Thoracic aorta (tissue), 2 donors: ENCODE data around the gene DNAH7. TPM values are rescaled to one million over a fixed set of nuclear protein-coding genes. Genes with fewer than 3 reads are reported as not detected.

Experiments
- ATAC-seq: fragments of 150-250 bp; one replicate; pipeline ENCODE4 v1.8.0; 2017; ENCODE audit warnings: low read depth; ENCODE audit not compliant: insufficient number of reproducible peaks, low FRiP score
- DNase-seq: peaks from one replicate; pipeline ENCODE4 v3.0.0-alpha.2; 2020; ENCODE audit warnings: low spot score
- H3K27ac ChIP-seq, 2 donors: fragments of 200-600 bp; sonication (generic); 1 replicate in 1 of 2; 2 replicates in 1 of 2; pipeline ENCODE4 v1.5.1; 2016; ENCODE audit warnings: mild to moderate bottlenecking in 2 of 2, moderate library complexity in 2 of 2
- H3K27me3 ChIP-seq: fragments of 200-600 bp; sonication (generic); replicated peaks from 2 replicates; pipeline ENCODE4 v1.6.0; 2016; ENCODE audit warnings: mild to moderate bottlenecking; ENCODE audit not compliant: insufficient read depth
- H3K36me3 ChIP-seq: fragments of 200-600 bp; sonication (generic); one replicate; pipeline ENCODE4 v1.5.1; 2016
- H3K4me1 ChIP-seq, 2 donors: fragments of 200-600 bp; sonication (generic); 1 replicate in 1 of 2; 2 replicates in 1 of 2; pipeline versions ENCODE4 v1.5.1 to v1.6.0; 2016; ENCODE audit warnings: low read depth in 2 of 2, mild to moderate bottlenecking in 1 of 2; ENCODE audit not compliant: control insufficient read depth in 1 of 2
- H3K4me3 ChIP-seq: fragments of 200-600 bp; sonication (generic); 2 replicates; pipeline ENCODE4 v1.5.1; 2016; ENCODE audit warnings: mild to moderate bottlenecking
- H3K9me3 ChIP-seq: fragments of 200-600 bp; sonication (generic); 2 replicates; pipeline ENCODE4 v1.5.1; 2016
- total RNA-seq, 2 donors: library from RNA; depleted of rRNA; stranded (reverse); fragments of >200 nt; gene quantifications; one replicate each; pipeline versions ENCODE4 v1.1.0 to v1.2.3, GENCODE V29; 2016
- TF ChIP-seq, protein P1 (sequence below): fragments of 200-600 bp; sonication (generic); IDR thresholded peaks from one replicate; pipeline ENCODE4 v1.5.1; 2019; ENCODE audit warnings: antibody characterized with exemption

The DNAH7 gene
- total RNA-seq, 2 donors from 2014 or later, result 0.68 to 2.0 TPM

DNA sequence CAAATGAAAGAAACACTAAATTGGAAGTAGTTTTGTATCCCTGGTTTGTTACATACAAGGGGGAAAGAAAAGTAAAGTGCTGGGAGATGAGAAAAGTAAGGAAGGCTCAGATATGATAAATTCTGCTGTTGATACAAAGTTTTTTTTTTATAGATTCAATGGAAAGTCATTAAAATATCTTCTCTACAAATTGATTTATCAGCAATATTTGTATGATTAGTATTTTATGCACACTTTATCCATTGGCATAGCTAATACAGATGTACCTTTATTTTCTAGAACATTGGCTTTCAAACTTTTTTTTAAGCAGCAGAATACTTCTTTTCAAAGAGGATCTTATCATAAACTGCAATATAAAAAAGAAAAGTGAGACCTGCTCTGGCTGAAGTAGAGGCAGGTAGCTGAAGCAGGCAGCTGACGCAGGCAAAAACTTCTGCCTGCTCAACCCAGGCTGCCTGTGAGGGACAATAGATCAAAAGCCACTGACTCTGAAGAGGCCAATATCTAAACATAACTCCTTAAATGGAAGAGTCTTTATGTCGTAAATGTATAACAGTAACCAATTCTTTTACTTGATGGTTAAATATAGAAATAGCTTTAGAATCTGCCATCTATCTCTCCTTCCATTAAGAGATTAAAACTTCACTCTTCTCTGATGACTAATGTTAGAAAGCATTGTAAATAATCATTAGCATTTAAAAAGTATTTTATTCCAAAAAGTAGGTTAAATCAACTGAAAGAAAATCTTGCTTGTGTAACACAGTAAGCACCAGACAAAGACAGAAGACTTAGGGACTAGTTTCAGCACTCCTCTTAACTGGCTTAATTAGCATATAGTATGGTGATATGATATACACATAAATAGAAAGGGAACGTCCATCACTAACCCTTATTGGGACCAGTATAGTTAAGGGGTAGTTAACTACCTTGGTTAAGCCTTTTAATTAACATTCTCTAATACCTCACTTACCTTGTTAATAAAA lies 237.4 kb downstream of the DNAH7 start:
- no peaks in the 10 kb centered on the region for H3K4me1 ChIP-seq
- no peaks in the 10 kb centered on the region for H3K36me3 ChIP-seq
- no peaks in the 10 kb centered on the region for H3K27me3 ChIP-seq
- no peak for ATAC-seq
- TF ChIP-seq, protein P1, sequence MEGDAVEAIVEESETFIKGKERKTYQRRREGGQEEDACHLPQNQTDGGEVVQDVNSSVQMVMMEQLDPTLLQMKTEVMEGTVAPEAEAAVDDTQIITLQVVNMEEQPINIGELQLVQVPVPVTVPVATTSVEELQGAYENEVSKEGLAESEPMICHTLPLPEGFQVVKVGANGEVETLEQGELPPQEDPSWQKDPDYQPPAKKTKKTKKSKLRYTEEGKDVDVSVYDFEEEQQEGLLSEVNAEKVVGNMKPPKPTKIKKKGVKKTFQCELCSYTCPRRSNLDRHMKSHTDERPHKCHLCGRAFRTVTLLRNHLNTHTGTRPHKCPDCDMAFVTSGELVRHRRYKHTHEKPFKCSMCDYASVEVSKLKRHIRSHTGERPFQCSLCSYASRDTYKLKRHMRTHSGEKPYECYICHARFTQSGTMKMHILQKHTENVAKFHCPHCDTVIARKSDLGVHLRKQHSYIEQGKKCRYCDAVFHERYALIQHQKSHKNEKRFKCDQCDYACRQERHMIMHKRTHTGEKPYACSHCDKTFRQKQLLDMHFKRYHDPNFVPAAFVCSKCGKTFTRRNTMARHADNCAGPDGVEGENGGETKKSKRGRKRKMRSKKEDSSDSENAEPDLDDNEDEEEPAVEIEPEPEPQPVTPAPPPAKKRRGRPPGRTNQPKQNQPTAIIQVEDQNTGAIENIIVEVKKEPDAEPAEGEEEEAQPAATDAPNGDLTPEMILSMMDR, result no peak
- H3K9me3 ChIP-seq, result no peaks in the 10 kb centered on the region
- no peak overlapping the region for H3K27ac ChIP-seq
- no peak for DNase-seq
- H3K4me3 ChIP-seq, result no peak overlapping the region

DNA sequence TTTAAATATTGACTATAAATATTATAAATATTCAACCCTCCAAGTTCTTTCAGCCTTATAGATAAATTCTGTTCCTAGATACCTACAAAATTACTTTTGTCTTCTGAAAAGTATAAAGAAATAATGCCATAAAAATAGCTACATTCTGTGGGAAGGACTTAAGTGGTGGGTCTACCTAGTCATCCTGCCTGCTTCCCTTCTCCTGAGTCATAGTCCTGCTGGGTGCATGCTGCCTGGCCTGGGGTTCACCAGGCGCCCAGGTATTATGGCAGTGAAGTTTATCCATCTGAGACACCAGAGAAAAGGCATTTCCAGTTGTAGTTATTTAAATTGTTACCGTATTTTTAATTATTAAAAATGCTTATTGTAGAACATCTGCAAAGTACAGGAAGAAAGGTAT lies 244.2 kb downstream of the DNAH7 start:
- H3K4me3 ChIP-seq, result no peak overlapping the region
- ATAC-seq, result no peak
- TF ChIP-seq, protein P1, result no peak

DNA sequence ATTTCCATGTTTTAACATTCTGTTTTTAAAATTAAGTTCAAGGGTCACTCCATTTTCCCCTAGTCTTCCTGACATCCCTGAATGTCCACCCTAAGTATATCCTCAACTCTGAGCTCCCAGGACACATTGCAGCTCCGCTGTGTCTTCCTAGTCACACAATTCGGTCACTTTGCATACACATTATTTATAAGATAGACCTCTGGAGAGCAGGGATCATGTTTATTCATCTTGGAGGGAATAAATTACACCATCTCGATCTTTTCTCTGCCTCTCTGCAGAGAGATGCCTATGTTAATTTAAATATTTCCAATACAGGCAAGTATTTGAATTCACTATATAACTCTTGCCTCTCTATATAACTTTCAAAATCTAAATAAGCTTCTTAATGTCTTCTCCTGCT lies 245.4 kb downstream of the DNAH7 start:
- no peak overlapping the region for H3K27ac ChIP-seq
- H3K36me3 ChIP-seq, result no peaks in the 10 kb centered on the region
- H3K9me3 ChIP-seq, result no peaks in the 10 kb centered on the region
- H3K4me1 ChIP-seq, result no peaks in the 10 kb centered on the region
- H3K27me3 ChIP-seq, result no peaks in the 10 kb centered on the region
- no peak for DNase-seq
- ATAC-seq, result no peak
- H3K4me3 ChIP-seq, result no peak overlapping the region
- TF ChIP-seq, protein P1, result no peak

More for the DNA sequence above, 244.2 kb downstream of the DNAH7 start:
- H3K27ac ChIP-seq, result no peak overlapping the region
- H3K27me3 ChIP-seq, result no peaks in the 10 kb centered on the region
- DNase-seq, result no peak
- no peaks in the 10 kb centered on the region for H3K9me3 ChIP-seq
- no peaks in the 10 kb centered on the region for H3K36me3 ChIP-seq
- no peaks in the 10 kb centered on the region for H3K4me1 ChIP-seq

DNA sequence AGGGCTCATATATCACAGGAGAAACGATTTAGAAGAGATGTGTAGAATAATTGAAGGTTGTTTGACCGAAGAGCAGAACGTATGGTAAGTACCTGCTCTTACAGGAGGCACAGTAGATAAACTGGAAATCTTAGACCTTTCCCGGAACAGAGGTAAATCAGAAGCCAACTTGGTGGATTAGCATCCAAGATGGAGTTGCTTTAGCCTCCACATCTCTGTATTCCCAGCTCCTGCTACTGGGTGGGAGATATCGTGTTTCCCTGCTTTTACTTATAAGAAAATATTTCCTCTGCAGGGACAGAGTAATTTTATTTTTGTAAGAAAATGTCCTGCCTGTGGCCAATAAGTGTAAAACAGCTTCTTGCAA lies 247.1 kb downstream of the DNAH7 start:
- ATAC-seq, result no peak
- H3K4me3 ChIP-seq, result no peak overlapping the region
- no peaks in the 10 kb centered on the region for H3K4me1 ChIP-seq
- H3K9me3 ChIP-seq, result no peaks in the 10 kb centered on the region
- no peaks in the 10 kb centered on the region for H3K27me3 ChIP-seq
- DNase-seq, result no peak
- H3K27ac ChIP-seq, result no peak overlapping the region
- TF ChIP-seq, protein P1, result no peak
- no peaks in the 10 kb centered on the region for H3K36me3 ChIP-seq

DNA sequence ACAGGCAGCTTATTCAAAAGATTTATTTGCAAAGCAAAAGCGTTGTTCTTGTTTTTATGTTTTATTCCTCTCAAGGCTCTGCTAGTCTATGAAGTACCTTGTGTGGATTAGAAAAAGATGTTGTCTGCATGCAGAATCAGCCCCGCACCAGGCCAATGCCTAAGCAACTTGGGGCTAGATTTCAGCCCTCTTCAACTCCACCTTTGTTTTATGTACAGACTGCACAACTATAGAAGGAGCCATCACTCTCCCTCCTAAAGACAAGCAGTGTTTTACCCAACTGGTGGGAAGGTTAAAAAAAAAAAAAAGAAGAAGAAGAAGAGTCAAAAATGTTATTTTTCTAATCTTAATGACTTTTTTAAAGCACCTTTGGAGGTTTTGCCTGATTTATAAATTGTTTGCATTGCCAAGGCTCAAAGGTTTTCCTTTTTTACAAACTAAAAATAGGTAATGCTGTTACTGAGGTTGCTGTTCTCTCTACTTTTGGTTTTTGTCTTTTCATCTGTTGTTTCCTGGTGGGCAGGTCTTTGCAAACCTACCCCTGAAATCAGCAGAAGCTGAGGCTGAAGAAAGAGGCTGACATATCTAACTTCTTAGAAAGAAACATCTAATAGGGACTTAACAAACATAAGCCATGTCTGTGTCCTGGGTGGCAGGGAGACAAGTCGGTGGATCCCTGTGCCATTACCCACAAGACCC lies 247.6 kb downstream of the DNAH7 start:
- H3K4me1 ChIP-seq, result no peaks in the 10 kb centered on the region
- H3K4me3 ChIP-seq, result no peak overlapping the region
- H3K27ac ChIP-seq, result no peak overlapping the region
- no peaks in the 10 kb centered on the region for H3K36me3 ChIP-seq
- no peaks in the 10 kb centered on the region for H3K27me3 ChIP-seq
- TF ChIP-seq, protein P1, result no peak
- ATAC-seq, result no peak
- no peak for DNase-seq
- H3K9me3 ChIP-seq, result no peaks in the 10 kb centered on the region
